Measurements from ENCODE around the gene LTF.

- TF ChIP-seq EZH2 (IDR thresholded peaks at IDR 0.05; ENCODE audit: insufficient read depth, low read length) (no peak), CTCF (IDR thresholded peaks at IDR 0.05; ENCODE audit: insufficient read depth, low read depth, low read length) (no peak)
Observed at GRCh38 chr3:46456118-46456517, 8.6 kb downstream of the LTF start.

Measured in astrocyte (in vitro differentiated cells and primary cell).